NCI-H187 treated with DMSO at 0.1 percent for 48 hours (cell line): ENCODE results near the gene NXPH3.
"Not testable (repeated sequence)": the region's sequence is repeated elsewhere in the genome, so short reads cannot be mapped to it uniquely, and the experiment has no call there.

Experiments used
- DNase-seq: peaks from one replicate; lab custom pipeline; 2025; lab: John Stamatoyannopoulos, UW

Gene NXPH3

DNA sequence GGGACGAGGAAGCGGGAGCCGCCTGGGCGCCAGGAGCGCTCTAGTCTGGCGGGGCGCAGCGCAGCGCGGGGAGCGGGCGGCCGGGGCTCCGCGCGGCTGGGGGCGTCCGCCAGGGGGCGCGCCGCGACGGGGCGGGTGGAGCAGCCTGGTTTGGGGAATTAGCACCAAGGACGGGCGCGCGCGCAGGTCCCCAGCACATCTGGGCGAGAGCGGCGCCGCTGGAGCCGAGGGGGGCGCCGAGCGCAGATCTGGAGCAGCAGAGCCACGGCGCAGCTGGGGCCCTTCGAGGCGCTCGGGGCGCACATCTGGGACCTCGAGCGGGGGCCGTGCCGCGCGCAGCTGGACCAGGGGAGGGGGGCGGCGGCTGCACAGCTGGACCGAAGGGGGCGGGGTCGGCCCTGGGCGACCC, at the start of gene NXPH3:
TSS of gene NXPH3 (plus strand) at position 193 of the 409 bp plus-strand sequence. CDS start 349 bp downstream, outside the sequence.
- no peak for DNase-seq

DNA sequence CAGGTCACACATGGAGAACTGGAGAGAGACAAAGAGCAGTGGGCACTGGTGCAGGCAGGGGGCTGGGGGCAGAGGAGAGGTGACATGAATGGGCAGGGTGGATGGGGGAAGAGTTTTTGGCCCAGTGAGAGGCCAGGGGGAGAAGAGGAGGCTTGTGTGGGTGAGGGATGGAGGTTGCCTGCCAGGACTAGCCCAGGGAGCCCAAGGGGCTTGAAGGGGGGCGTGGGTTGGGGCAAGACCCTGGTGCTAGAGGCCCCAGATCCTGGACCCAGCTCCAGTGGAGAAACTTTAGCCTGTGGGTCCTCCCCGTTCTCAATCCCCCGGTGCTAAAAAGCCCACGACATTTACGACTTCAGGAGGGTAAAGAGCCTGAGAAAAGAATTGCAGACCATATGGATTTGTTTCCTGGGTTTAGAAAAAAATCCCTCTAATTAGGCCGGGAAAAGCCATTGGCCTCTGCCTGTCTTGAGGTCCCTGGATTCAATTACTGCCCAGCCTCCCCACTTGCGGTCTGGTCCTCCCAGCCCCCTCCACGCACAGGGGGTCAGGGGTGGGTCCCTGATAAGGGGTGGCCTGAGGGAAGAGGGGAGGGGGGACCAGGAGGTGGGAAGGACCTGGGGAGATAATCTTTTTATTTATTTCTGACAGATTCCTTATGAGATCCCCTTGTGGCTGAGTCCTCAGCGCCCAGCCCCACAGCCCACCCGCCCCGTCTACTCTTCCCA, 47.6 kb upstream of the NXPH3 start:
- DNase-seq: no peak

DNA sequence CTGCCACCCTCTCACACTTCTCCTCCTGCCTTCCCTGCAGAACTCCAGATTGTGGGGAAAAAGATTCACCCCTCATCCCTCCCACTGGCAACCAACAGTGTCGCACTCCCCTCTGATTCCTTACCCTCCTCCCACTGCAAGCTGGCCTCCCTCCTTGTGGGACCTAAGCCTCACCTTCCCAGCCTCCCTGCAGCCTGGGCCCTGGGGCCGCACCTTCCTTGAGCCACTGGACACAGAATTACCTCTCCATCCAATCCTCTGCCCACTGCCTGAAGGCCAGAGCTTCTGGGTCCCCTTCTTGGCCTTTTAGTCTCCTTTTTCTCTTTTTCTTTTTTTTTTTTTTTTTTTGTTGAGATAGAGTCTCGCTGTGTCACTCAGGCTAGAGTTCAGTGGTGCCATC, 46.7 kb upstream of the NXPH3 start:
- no peak for DNase-seq

GRCh38 chr17:49530118-49530517, 45.6 kb upstream of the NXPH3 start:
- no peak for DNase-seq

DNA sequence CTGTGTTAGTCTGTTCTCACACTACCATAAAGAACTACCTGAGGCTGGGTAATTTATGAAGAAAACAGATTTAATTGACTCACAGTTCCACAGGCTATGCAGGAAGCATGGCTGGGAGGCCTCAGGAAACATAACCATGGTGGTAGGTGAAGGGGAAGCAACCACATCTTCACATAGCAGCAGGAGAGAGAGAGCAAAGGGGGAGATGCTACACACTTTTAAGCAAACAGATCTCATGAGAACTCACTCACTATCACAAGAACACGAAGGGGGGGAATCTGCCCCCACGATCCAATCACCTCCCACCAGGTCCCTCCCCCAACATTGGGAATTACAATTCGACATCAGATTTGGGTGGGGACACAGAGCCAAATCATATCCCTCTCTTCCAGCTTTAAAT, 31.8 kb upstream of the NXPH3 start:
- DNase-seq: no peak

GRCh38 chr17:49545007-49545660, 30.5 kb upstream of the NXPH3 start:
- no peak for DNase-seq

DNA sequence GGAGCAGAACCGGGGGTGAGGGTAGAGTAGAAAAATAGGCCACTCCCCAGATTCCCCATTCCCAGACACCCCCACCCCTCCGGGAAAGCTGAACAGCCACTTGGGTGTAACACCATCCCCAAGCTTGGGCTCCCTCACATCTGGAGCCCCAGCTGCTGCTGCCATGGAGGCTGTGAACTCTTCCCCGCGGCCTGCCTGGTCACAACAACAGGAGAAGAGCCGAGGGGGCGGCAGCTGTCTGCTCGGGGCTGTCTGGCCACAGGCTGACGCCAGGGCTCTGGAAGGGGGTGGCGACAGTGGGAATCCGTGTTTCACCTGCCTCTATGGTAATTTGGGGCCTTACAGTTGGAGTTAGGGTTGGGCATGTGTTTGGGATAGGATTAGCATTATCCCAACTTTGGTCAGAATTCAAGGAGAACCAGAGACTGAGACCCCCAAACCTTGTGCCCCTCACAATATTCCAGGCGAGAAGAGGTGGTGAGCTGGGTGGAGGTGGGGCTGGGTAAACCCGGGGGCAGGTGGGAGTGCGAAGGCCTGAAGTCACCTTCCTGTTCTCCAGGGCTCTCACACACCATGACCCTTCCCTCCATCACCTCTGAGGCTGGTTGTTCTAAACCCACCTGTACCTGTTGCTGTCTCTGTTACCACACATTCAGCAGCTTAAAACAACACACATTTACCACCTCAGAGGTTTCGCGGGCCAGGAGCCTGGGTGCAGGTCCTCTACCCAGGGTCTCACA, 29.7 kb upstream of the NXPH3 start:
- DNase-seq: no peak

DNA sequence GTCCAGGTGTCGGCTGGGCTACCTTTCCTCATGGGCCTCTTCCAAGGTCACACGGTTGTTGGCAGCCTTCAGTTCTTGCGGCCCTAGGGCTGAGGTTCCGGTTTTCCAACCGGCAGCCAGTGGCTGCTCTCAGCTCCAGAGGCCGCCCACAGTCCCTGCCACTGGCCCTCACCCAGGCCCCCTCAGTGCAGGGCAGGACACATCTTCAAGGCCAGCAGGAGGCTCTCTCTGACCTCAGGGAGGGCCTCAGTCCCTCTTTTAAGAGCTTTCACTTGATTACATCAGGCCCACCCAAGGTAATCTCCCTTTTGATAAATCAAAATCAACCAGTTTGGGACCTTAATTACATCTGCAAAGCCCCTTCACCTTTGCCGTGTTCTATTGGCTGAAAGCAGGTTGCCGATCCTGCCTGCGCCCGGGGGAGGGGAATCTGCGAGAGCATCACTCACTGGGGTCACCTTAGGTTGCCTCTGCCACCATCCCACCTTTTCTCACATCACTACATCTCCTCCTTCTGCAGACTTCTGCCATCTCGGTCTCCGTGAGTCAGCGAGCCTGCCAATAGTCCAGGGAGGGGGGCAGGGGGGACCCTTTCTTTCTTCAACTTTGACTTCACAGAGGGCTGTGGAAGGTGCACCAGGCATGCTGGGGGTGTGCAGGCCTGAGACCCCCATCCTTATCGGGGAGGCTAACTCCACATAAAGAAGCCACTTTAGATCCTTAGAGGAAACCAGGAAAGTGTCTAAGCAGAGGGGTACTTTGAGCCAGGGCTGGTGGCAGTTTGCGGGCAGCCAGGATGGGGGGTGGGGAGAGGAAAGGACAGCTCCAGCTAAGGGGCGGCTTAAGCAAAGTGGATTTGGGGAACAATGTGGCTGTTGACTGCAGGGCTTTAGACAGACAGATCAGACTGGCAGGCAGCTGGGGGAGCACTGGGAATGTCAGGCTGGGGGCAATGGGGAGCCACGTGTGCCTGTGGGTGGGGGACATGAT, 28.8 kb upstream of the NXPH3 start:
- no peak for DNase-seq

DNA sequence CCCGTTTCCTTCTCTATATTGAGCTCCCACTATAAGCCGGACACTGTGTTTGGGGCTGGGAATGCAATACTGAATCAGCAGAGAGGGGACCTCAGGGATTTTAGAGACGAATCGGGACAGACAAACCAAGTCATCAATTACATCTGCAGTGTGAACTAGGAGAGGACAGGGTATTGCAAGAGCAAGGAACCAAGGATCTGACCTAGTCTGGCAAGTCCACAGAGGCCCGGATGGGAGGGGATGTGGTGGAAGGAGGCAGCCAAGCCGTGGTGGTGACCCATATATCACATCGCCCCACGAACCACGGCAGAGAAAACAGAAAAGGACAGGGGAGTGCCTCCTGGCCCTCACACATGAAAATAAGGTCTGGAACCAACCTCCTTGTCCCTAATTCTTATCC, 28.1 kb upstream of the NXPH3 start:
- DNase-seq: no peak

GRCh38 chr17:49548051-49548505, 27.6 kb upstream of the NXPH3 start:
- no peak for DNase-seq

- DNase-seq: no peak
Measured at GRCh38 chr17:49548506-49549310, 27.0 kb upstream of the NXPH3 start.

GRCh38 chr17:49549311-49549605, 26.4 kb upstream of the NXPH3 start:
- DNase-seq: no peak

DNA sequence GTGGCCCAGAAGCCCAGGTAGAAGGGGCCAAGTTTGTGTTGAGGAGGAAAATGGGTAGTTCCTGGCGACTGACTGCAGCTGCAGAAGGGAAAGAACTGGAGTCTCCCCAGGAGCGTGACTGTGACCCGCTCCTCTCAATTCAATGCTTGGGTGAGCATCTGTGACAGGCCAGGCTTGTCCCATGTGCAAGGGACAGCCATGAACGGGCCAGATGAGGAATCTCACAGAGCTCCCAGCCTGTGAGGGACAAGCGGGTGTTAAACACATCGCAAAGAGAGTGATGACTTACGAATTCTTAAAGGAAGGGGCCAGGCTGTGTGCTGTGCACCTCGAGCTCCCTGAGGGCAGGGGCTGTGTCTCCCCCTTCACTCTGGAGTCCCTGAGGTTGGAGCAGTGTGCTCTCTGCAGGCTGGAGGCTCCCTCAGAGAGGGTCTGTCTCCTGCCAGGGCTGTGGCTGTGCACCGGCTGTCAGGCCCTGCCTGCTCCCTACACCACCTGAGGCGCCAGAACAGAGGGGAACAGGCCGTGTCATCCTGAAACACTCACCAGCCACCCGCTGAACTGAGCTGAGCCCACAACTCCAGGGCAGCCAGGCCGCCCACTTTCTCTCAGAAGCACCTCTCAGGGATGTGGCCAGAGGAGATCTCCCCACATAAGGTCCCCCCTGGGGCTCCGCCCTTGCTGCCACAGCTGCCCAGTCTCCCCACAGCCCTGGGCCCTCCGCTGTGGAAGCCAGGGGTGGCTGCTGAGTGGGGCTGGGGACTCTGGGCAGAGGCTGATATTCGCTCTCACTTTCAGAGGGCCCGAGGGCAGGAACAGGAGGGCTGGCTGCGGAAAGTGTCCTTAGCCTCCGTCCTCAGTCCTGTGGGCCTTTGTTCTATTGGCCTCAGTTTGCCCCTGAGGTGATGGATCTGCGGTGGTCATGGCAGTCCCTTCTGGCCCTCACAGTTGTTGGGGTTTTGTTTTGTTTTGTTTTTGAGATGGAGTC, 25.7 kb upstream of the NXPH3 start:
- no peak for DNase-seq

DNA sequence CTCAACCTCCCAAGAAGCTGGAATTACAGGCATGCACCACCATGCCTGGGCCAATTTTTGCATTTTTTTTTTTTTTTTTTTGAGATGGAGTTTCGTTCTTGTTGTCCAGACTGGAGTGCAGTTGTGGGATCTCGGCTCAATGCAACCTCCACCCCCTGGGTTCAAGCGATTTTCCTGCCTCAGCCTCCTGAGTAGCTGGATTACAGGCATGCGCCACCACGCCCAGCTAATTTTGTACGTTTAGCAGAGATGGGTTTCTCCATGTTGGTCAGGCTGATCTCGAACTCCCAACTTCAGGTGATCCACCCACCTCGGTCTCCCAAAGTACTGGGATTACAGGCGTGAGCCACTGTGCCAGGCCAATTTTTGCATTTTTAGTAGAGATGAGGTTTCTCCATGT, 24.9 kb upstream of the NXPH3 start:
- DNase-seq: not testable (repeated sequence)

- DNase-seq: no peak
Measured at GRCh38 chr17:49551221-49552069, 24.2 kb upstream of the NXPH3 start.

GRCh38 chr17:49552070-49552751, 23.5 kb upstream of the NXPH3 start:
- DNase-seq: no peak

DNA sequence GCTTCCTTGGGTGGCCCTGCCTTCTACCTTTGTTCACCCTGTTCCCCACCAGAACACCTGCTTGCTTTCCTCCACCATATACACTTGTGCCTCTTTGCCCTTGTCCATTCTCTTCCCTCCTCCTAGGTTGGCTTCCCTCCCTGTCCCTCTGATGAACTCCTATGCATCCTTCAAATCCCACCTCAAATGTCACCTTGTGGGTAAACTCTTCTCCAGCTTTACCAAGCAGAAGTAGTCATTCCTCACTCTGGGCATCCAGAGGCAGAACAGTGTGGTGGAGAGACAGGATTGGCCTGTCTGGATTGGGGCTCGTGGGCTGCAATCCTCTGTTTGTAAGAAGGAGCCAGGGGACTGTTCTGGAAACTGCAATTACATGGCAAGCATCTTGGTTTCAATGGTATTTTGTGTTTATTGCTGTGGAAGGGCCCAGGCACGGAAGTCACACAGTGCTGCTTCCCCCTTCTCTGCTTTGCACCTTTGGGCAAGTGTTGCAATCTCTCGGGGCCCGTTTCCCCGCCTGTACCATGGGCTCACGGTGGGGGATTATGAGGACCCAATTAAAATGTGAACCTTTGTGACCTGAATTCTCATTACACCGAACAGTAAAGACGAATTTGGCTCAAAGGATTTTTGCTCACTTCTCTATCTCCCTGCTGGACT, 21.9 kb upstream of the NXPH3 start:
- DNase-seq: no peak
